Stimulated activated CD4-positive, alpha-beta T cell treated with anti-CD3 and anti-CD28 coated beads, TNF-alpha, amount 100 ng/mL, for 4 hours (primary cell): Measurements from ENCODE around the gene MANSC4.
"Not testable (repeated sequence)": the region's sequence is repeated elsewhere in the genome, so short reads cannot be mapped to it uniquely, and the experiment has no call there.

ENCODE experiments used
- DNase-seq, 3 experiments: peaks; one replicate each; pipeline ENCODE4 v3.0.0-alpha.2; 2020; ENCODE audit warnings: low read depth in 3 of 3

MANSC4 gene

GRCh38 chr12:27751386-27752047 is 28.5 kb downstream of the MANSC4 start:
- no peak for DNase-seq

GRCh38 chr12:27747111-27747820 is 32.8 kb downstream of the MANSC4 start:
- no peak for DNase-seq

GRCh38 chr12:27745734-27746133 is 34.3 kb downstream of the MANSC4 start:
- not testable (repeated sequence) for DNase-seq

GRCh38 chr12:27743601-27744000 is 36.4 kb downstream of the MANSC4 start:
- no peak for DNase-seq

- DNase-seq = not testable (repeated sequence)
These were observed 45.7 kb downstream of the MANSC4 start for GRCh38 chr12:27734321-27734720.

- no peak for DNase-seq
These were observed 46.2 kb downstream of the MANSC4 start for GRCh38 chr12:27733791-27734190.

GRCh38 chr12:27733052-27733656 is 46.9 kb downstream of the MANSC4 start:
- DNase-seq = peak in 1 of 3 experiments; percentile 23

GRCh38 chr12:27732281-27732680 is 47.8 kb downstream of the MANSC4 start:
- DNase-seq = no peak

- DNase-seq = no peak
These were observed 49.9 kb downstream of the MANSC4 start for GRCh38 chr12:27730097-27730588.

GRCh38 chr12:27723212-27723611 is 56.8 kb downstream of the MANSC4 start:
- DNase-seq = no peak
